DOHH2 (cell line): ENCODE measurements around the gene GP5.

Experiments
- CTCF ChIP-seq: fragments of 200-600 bp; sonication (generic); IDR thresholded peaks from one replicate; pipeline ENCODE4 v1.5.1; 2014; ENCODE audit warnings: antibody characterized with exemption, mild to moderate bottlenecking, low read depth, low read length; ENCODE audit not compliant: poor library complexity, severe bottlenecking
- EZH2phosphoT487 ChIP-seq: fragments of 200-600 bp; sonication (generic); IDR thresholded peaks from 2 replicates; pipeline ENCODE4 v1.6.1; 2017; ENCODE audit warnings: borderline replicate concordance, mild to moderate bottlenecking, antibody characterized with exemption, low read length, moderate library complexity, mixed read lengths

DNA sequence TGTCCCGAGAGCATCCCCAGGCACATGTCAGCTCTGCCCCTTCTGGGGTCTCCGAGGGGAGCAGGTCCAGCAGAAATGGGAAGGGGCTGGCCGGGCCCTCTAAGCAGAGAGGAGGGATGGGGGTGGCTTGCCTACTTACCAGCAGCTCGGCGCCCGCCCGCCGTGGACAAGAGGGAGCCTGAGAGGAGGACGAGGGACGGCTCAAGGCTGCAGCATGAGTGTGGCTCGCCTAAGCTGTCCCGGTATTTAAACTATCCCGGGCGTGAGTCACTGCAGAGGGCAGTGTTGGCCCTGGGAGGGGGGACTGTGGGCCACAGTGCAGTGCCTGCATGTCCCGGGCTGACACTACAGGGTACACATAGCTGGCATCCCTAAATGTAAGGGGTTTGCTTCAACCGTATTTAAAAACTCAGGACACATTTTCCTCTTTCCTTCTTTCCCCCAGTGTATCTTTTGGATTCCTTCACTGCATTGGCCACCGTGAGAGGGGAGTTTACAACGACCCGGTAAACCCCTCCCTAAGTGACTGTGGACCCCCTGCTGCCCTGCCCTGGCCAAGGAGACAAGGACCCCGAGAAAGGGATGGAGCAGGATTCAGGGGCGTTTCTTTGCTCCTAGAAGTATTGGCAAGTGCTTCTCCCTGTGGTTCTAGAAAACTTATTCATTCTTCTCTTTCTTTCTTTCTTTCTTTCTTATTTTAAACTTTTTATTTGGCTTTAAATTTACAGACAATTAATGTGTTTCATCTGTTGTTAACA lies 29.4 kb downstream of the GP5 start, which contains the start of gene LRRC15:
- TF ChIP-seq CTCF, result no peak
- TF ChIP-seq EZH2phosphoT487, result no peak
